Measurements from ENCODE around the gene PLPPR1. TPM values are rescaled to one million over a fixed set of nuclear protein-coding genes. Genes with fewer than 3 reads are reported as not detected.

Gene PLPPR1
- total and polyA plus RNA-seq, 2 of the 4 experiments (the other 2 are of a cell fraction) = not detected

DNA sequence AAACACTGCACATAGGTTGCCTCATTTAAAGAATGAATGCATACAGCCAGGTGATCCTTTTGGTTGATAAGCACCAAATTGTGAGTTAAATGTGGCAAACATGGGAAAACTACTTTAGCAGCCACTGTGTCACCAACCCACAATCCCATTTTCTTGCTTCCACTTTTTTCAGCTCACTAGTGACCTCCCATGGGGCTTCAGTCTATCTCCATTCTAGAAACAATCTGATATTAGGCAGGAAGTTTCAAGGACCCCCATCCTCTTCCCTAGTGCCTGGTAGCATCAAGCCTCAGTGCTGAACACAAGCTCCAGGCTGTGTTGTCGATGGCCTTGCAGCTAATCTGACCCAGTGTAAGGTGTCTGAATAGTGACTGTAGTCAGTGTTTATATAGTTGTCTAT is 66.2 kb downstream of the PLPPR1 start:
- no peaks in the 10 kb centered on the region for H4K20me1 ChIP-seq (ENCODE audit: insufficient read depth, low read length)
- no TSS peak for BruUV-seq (replicated peaks)
- dilution Hi-C loops (cut with HindIII; ENCODE audit: low sequenced_read_pairs, unreplicated experiment) = no loop called here

More for the DNA sequence above, 66.2 kb downstream of the PLPPR1 start:
- Histone ChIP-seq H3K23ac (ENCODE audit: low read depth, low read length) (no peak overlapping the region), H2AFZ (replicated peaks; ENCODE audit: low read length, poor library complexity) (no peak overlapping the region), H3K4me2 (ENCODE audit: low read depth, low read length) (no peak overlapping the region), H3K4me1 (ENCODE audit: control insufficient read depth, insufficient read depth, low read length) (no peaks in the 10 kb centered on the region), H3K79me1 (ENCODE audit: low read depth in 1 of 2, low read length in 2 of 2) (no peaks in the 10 kb centered on the region), H4K91ac (ENCODE audit: insufficient read depth, low read depth, low read length) (no peak overlapping the region), H3K27me3 (ENCODE audit: control insufficient read depth, insufficient read depth, low read length) (no peaks in the 10 kb centered on the region), H2AK5ac (ENCODE audit: low read depth, low read length) (no peak overlapping the region), H4K5ac (ENCODE audit: low read depth, low read length) (no peak overlapping the region), H3K36me3 (ENCODE audit: control insufficient read depth, insufficient read depth, low read length) (no peaks in the 10 kb centered on the region), H3K18ac (ENCODE audit: low read depth, low read length) (no peak overlapping the region), H3K9me1 (ENCODE audit: insufficient read depth, low read length) (no peaks in the 10 kb centered on the region), H3K56ac (ENCODE audit: extremely low read depth, insufficient read depth, low read length) (no peak overlapping the region), H2BK120ac (ENCODE audit: low read depth, low read length) (no peak overlapping the region), H2AK9ac (replicated peaks; ENCODE audit: low read depth, low read length, poor library complexity) (no peak overlapping the region), H3K9ac (ENCODE audit: low read depth, low read length) (no peak overlapping the region), H3K4me3 (ENCODE audit: insufficient read depth, low read depth, low read length) (no peak overlapping the region), H3K14ac (replicated peaks; ENCODE audit: low read depth, low read length) (no peak overlapping the region), H3K4ac (ENCODE audit: low read depth, low read length) (no peak overlapping the region), H3K9me3 (ENCODE audit: control insufficient read depth, insufficient read depth, low read length) (peaks cover 5% of the 10 kb centered on the region; the same call in 1 of the 2 replicates), H3K27ac (ENCODE audit: insufficient read depth, low read length) (no peak overlapping the region), H2BK15ac (ENCODE audit: low read depth, low read length) (no peak overlapping the region), H2BK5ac (ENCODE audit: low read depth, low read length, poor library complexity, severe bottlenecking) (no peak overlapping the region), H2BK20ac (ENCODE audit: low read depth, low read length) (no peak overlapping the region), H4K8ac (ENCODE audit: low read depth in 2 of 2, low read length in 2 of 2) (no peak overlapping the region)
- in situ Hi-C loops (cut with MboI; ENCODE audit: low sequenced_read_pairs) = no loop called here
- ChIA-PET POLR2A (ENCODE audit: unreplicated experiment) (no interaction called here), CTCF (no interaction called here)
- TF ChIP-seq, protein P1, sequence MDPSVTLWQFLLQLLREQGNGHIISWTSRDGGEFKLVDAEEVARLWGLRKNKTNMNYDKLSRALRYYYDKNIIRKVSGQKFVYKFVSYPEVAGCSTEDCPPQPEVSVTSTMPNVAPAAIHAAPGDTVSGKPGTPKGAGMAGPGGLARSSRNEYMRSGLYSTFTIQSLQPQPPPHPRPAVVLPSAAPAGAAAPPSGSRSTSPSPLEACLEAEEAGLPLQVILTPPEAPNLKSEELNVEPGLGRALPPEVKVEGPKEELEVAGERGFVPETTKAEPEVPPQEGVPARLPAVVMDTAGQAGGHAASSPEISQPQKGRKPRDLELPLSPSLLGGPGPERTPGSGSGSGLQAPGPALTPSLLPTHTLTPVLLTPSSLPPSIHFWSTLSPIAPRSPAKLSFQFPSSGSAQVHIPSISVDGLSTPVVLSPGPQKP (IDR thresholded peaks at IDR 0.05; ENCODE audit: borderline replicate concordance, low read depth, low read length) = no peak
- TF ChIP-seq MXI1 (IDR thresholded peaks at IDR 0.05; ENCODE audit: borderline replicate concordance, low read depth, low read length) = no peak
- TF ChIP-seq MAZ (IDR thresholded peaks at IDR 0.05; ENCODE audit: borderline replicate concordance, low read depth, low read length) = no peak
- TF ChIP-seq BHLHE40 (IDR thresholded peaks at IDR 0.05; ENCODE audit: low read depth, low read length) = no peak
- DNase-seq = no peak
- ATAC-seq (ENCODE audit: low read depth) = no peak
- intact Hi-C loops (cut with micrococcal nuclease) = no loop called here
- WGBS, 2 experiments (ENCODE audit: extremely low coverage in 2 of 2, insufficient read length in 1 of 2) = no CpG with 5 or more reads among the region's 1 CpG
